ENCODE data around the gene SCCPDH.
"Not testable (repeated sequence)": the region's sequence is repeated elsewhere in the genome, so short reads cannot be mapped to it uniquely, and the experiment has no call there.

Gene SCCPDH

GRCh38 chr1:246724016-246724730 lies at the start of gene SCCPDH:
SCCPDH (plus strand) TSS chr1:246724409; CDS start chr1:246724423, 14 bp downstream.
- DNase-seq (ENCODE audit: low read depth in 1 of 2, low spot score in 1 of 2) = peak; percentile 40 to 60

- DNase-seq (ENCODE audit: low read depth in 1 of 2, low spot score in 1 of 2) = no peak
These were observed 46.4 kb upstream of the SCCPDH start for GRCh38 chr1:246677842-246678241.

- DNase-seq (ENCODE audit: low read depth in 1 of 2, low spot score in 1 of 2) = no peak
These were observed 45.1 kb upstream of the SCCPDH start for GRCh38 chr1:246678816-246679793.

- DNase-seq (ENCODE audit: low read depth in 1 of 2, low spot score in 1 of 2) = no peak
These were observed 44.4 kb upstream of the SCCPDH start for GRCh38 chr1:246679794-246680177.

- DNase-seq (ENCODE audit: low read depth in 1 of 2, low spot score in 1 of 2) = no peak
These were observed 44.0 kb upstream of the SCCPDH start for GRCh38 chr1:246680190-246680589.

GRCh38 chr1:246680696-246681130 lies 43.5 kb upstream of the SCCPDH start:
- DNase-seq (ENCODE audit: low read depth in 1 of 2, low spot score in 1 of 2) = no peak

GRCh38 chr1:246681900-246682895 lies 42.0 kb upstream of the SCCPDH start:
- no peak for DNase-seq (ENCODE audit: low read depth in 1 of 2, low spot score in 1 of 2)

GRCh38 chr1:246683521-246683920 lies 40.7 kb upstream of the SCCPDH start:
- DNase-seq (ENCODE audit: low read depth in 1 of 2, low spot score in 1 of 2) = no peak

GRCh38 chr1:246687002-246687401 lies 37.2 kb upstream of the SCCPDH start:
- DNase-seq (ENCODE audit: low read depth in 1 of 2, low spot score in 1 of 2) = no peak

GRCh38 chr1:246689409-246690008 lies 34.7 kb upstream of the SCCPDH start:
- DNase-seq (ENCODE audit: low read depth in 1 of 2, low spot score in 1 of 2) = peak in 1 of 2 donors; percentile 28

GRCh38 chr1:246690100-246690499 lies 34.1 kb upstream of the SCCPDH start:
- DNase-seq (ENCODE audit: low read depth in 1 of 2, low spot score in 1 of 2) = no peak

- no peak for DNase-seq (ENCODE audit: low read depth in 1 of 2, low spot score in 1 of 2)
These were observed 32.4 kb upstream of the SCCPDH start for GRCh38 chr1:246691622-246692495.

GRCh38 chr1:246694213-246694895 lies 29.9 kb upstream of the SCCPDH start:
- not testable (repeated sequence) for DNase-seq (ENCODE audit: low read depth in 1 of 2, low spot score in 1 of 2)

- DNase-seq (ENCODE audit: low read depth in 1 of 2, low spot score in 1 of 2) = no peak
These were observed 29.1 kb upstream of the SCCPDH start for GRCh38 chr1:246695136-246695535.

- DNase-seq (ENCODE audit: low read depth in 1 of 2, low spot score in 1 of 2) = no peak
These were observed 28.5 kb upstream of the SCCPDH start for GRCh38 chr1:246695666-246696065.

GRCh38 chr1:246698466-246699094 lies 25.6 kb upstream of the SCCPDH start:
- no peak for DNase-seq (ENCODE audit: low read depth in 1 of 2, low spot score in 1 of 2)

GRCh38 chr1:246699095-246699735 lies 25.0 kb upstream of the SCCPDH start:
- DNase-seq (ENCODE audit: low read depth in 1 of 2, low spot score in 1 of 2) = peak; percentile 51 to 77

GRCh38 chr1:246703581-246703980 lies 20.6 kb upstream of the SCCPDH start:
- no peak for DNase-seq (ENCODE audit: low read depth in 1 of 2, low spot score in 1 of 2)

Measured in activated CD4-positive, alpha-beta T cell treated with anti-CD3 and anti-CD28 coated beads, Interleukin-2, amount 50 U/mL, for 24 hours (primary cell).